SU-DHL-6 (cell line): ENCODE results near the gene P4HA1.

Experiments used
- EZH2phosphoT487 ChIP-seq: fragments of 200-600 bp; sonication (generic), shearing (Covaris generic); conservative IDR thresholded peaks from 2 replicates; pipeline ENCODE4 v1.6.1; 2018; ENCODE audit warnings: mild to moderate bottlenecking, antibody characterized with exemption, low read length, moderate library complexity, mixed read lengths
- TF ChIP-seq, protein P1 (sequence below): fragments of 200-600 bp; sonication (generic); IDR thresholded peaks from one replicate; pipeline ENCODE4 v1.5.1; 2017; ENCODE audit warnings: antibody characterized with exemption, mild to moderate bottlenecking, low read length, moderate library complexity; ENCODE audit not compliant: insufficient read depth, poor library complexity, severe bottlenecking

DNA sequence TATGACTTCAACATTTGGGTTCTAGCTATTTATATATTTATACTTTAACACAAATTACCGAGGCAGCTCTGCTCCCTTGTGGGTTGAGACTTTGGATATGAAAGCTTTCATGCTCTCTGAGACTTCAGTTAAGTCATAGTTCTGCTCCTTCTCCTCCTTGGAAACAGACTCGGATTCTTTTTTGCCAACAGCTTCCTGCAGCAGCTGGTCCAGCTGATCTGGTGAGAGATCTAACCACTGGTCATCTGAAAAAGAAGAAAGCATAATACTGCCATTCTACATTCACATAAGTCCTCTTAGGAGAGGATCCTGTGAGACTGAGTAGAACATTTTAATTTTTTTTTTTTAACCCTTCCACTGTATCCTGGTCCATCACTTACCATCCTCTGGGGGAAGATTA is 42.6 kb upstream of the P4HA1 start:
- TF ChIP-seq, protein P1, sequence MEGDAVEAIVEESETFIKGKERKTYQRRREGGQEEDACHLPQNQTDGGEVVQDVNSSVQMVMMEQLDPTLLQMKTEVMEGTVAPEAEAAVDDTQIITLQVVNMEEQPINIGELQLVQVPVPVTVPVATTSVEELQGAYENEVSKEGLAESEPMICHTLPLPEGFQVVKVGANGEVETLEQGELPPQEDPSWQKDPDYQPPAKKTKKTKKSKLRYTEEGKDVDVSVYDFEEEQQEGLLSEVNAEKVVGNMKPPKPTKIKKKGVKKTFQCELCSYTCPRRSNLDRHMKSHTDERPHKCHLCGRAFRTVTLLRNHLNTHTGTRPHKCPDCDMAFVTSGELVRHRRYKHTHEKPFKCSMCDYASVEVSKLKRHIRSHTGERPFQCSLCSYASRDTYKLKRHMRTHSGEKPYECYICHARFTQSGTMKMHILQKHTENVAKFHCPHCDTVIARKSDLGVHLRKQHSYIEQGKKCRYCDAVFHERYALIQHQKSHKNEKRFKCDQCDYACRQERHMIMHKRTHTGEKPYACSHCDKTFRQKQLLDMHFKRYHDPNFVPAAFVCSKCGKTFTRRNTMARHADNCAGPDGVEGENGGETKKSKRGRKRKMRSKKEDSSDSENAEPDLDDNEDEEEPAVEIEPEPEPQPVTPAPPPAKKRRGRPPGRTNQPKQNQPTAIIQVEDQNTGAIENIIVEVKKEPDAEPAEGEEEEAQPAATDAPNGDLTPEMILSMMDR: no peak
- no peak for TF ChIP-seq EZH2phosphoT487
